Neural crest cell (in vitro differentiated cells): ENCODE results near the gene EEF1AKMT2. TPM values are rescaled to one million over a fixed set of nuclear protein-coding genes. Genes with fewer than 3 reads are reported as not detected.

Source experiments
- DNase-seq: peaks from one replicate; pipeline ENCODE4 v3.0.0; 2021; ENCODE audit warnings: low read depth, mixed read lengths, low spot score
- H3K27ac Mint-ChIP-seq: one replicate; pipeline ENCODE4 v1.8.0; 2021; ENCODE audit warnings: mild to moderate bottlenecking, mixed read lengths; ENCODE audit not compliant: unreplicated experiment
- H3K27me3 Mint-ChIP-seq: 2 replicates; pipeline ENCODE4 v1.8.0; 2021; ENCODE audit warnings: low read depth, mild to moderate bottlenecking, mixed read lengths
- H3K36me3 Mint-ChIP-seq: 2 replicates; pipeline ENCODE4 v1.8.0; 2021; ENCODE audit warnings: low read depth, mild to moderate bottlenecking, mixed read lengths
- H3K4me1 Mint-ChIP-seq: 2 replicates; pipeline ENCODE4 v1.8.0; 2021; ENCODE audit warnings: mixed read lengths
- H3K4me3 Mint-ChIP-seq: one replicate; pipeline ENCODE4 v1.8.0; 2021; ENCODE audit warnings: mild to moderate bottlenecking, mixed read lengths
- H3K9me3 Mint-ChIP-seq: 2 replicates; pipeline ENCODE4 v1.8.0; 2021; ENCODE audit warnings: mixed read lengths
- CTCF ChIP-seq: fragments of 200-600 bp; sonication (generic); conservative IDR thresholded peaks from 2 replicates; pipeline ENCODE4 v1.5.0; 2021; ENCODE audit warnings: antibody characterized with exemption, mild to moderate bottlenecking
- total RNA-seq: library from RNA; stranded (reverse); gene quantifications from 2 replicates; pipeline ENCODE4 v1.2.1, GENCODE V29; 2021

EEF1AKMT2 gene
- total RNA-seq, 1 donor from 2014 or later = 18.2 TPM

- no peaks in the 10 kb centered on the region for H3K27me3 Mint-ChIP-seq
- H3K9me3 Mint-ChIP-seq = peaks cover 4% of the 10 kb centered on the region
- no peak overlapping the region for H3K27ac Mint-ChIP-seq
- DNase-seq = no peak
- TF ChIP-seq CTCF = no peak
- H3K4me3 Mint-ChIP-seq = no peak overlapping the region
- H3K36me3 Mint-ChIP-seq = peaks cover 33% of the 10 kb centered on the region
- no peaks in the 10 kb centered on the region for H3K4me1 Mint-ChIP-seq
Measured at GRCh38 chr10:124768791-124769190, 22.9 kb downstream of the EEF1AKMT2 start.

GRCh38 chr10:124765256-124765655, 26.4 kb downstream of the EEF1AKMT2 start:
- Mint-ChIP-seq H3K27me3 (no peaks in the 10 kb centered on the region), H3K4me3 (no peak overlapping the region), H3K4me1 (no peaks in the 10 kb centered on the region), H3K36me3 (peaks cover 6% of the 10 kb centered on the region), H3K9me3 (no peaks in the 10 kb centered on the region), H3K27ac (no peak overlapping the region)
- DNase-seq = no peak
- no peak for TF ChIP-seq CTCF

GRCh38 chr10:124763267-124763666, 28.4 kb downstream of the EEF1AKMT2 start:
- Mint-ChIP-seq H3K4me1 (peaks cover 6% of the 10 kb centered on the region), H3K36me3 (peaks cover 3% of the 10 kb centered on the region), H3K4me3 (no peak overlapping the region), H3K27me3 (no peaks in the 10 kb centered on the region), H3K27ac (no peak overlapping the region), H3K9me3 (no peaks in the 10 kb centered on the region)
- no peak for DNase-seq
- no peak for TF ChIP-seq CTCF

GRCh38 chr10:124762281-124762680, 29.4 kb downstream of the EEF1AKMT2 start:
- no peak for DNase-seq
- Mint-ChIP-seq H3K4me1 (peaks cover 16% of the 10 kb centered on the region), H3K36me3 (no peaks in the 10 kb centered on the region), H3K4me3 (no peak overlapping the region), H3K9me3 (no peaks in the 10 kb centered on the region), H3K27me3 (no peaks in the 10 kb centered on the region), H3K27ac (no peak overlapping the region)
- TF ChIP-seq CTCF = no peak

GRCh38 chr10:124756156-124756903, 35.4 kb downstream of the EEF1AKMT2 start:
- H3K27ac Mint-ChIP-seq = no peak overlapping the region

More at GRCh38 chr10:124756156-124756903, 35.4 kb downstream of the EEF1AKMT2 start:
- no peak for DNase-seq
- Mint-ChIP-seq H3K4me3 (no peak overlapping the region), H3K9me3 (no peaks in the 10 kb centered on the region), H3K36me3 (peaks cover 6% of the 10 kb centered on the region), H3K27me3 (no peaks in the 10 kb centered on the region), H3K4me1 (peaks cover 29% of the 10 kb centered on the region)
- no peak for TF ChIP-seq CTCF
